MM.1S (cell line): ENCODE data around the gene TOB1.

Experiments used
- DNase-seq: peaks from one replicate; pipeline ENCODE4 v3.0.0-alpha.2; 2015
- H2AFZ ChIP-seq: fragments of 300-600 bp; sonication (generic); 2 replicates; pipeline ENCODE4 v1.6.0; 2016; ENCODE audit warnings: antibody characterized with exemption, low read length
- H3F3A ChIP-seq: fragments of 300-600 bp; sonication (generic); 2 replicates; pipeline ENCODE4 v1.6.1; 2016; ENCODE audit warnings: mild to moderate bottlenecking, antibody characterized with exemption, low read length, moderate library complexity, mixed read lengths; ENCODE audit not compliant: insufficient read depth
- H3K27ac ChIP-seq: fragments of 300-600 bp; sonication (generic); 2 replicates; pipeline ENCODE4 v1.5.1; 2016; ENCODE audit warnings: mild to moderate bottlenecking, low read length
- H3K27me3 ChIP-seq: fragments of 300-600 bp; sonication (generic); replicated peaks from 2 replicates; pipeline ENCODE4 v1.6.0; 2016; ENCODE audit warnings: low read length; ENCODE audit not compliant: insufficient read depth
- H3K36me3 ChIP-seq: fragments of 300-600 bp; sonication (generic); replicated peaks from 2 replicates; pipeline ENCODE4 v1.6.1; 2016; ENCODE audit warnings: mild to moderate bottlenecking, low read length, mixed read lengths; ENCODE audit not compliant: insufficient read depth
- H3K4me1 ChIP-seq: fragments of 300-600 bp; sonication (generic); 2 replicates; pipeline ENCODE4 v1.6.1; 2016; ENCODE audit warnings: low read length, mixed read lengths
- H3K4me2 ChIP-seq: fragments of 300-600 bp; sonication (generic); 2 replicates; pipeline ENCODE4 v1.6.0; 2016; ENCODE audit warnings: low read depth, low read length
- H3K4me3 ChIP-seq: fragments of 300-600 bp; sonication (generic); 2 replicates; pipeline ENCODE4 v1.5.1; 2016; ENCODE audit warnings: low read length, mixed read lengths
- H3K79me2 ChIP-seq: fragments of 300-600 bp; sonication (generic); 2 replicates; pipeline ENCODE4 v1.6.1; 2016; ENCODE audit warnings: mixed run types, low read length, mixed read lengths
- H3K9ac ChIP-seq: fragments of 300-600 bp; sonication (generic); 2 replicates; pipeline ENCODE4 v1.6.1; 2016; ENCODE audit warnings: low read length, mixed read lengths
- H3K9me2 ChIP-seq: fragments of 300-600 bp; sonication (generic); replicated peaks from 2 replicates; pipeline ENCODE4 v1.6.1; 2016; ENCODE audit warnings: mild to moderate bottlenecking, low read length, mixed read lengths; ENCODE audit not compliant: insufficient read depth
- H3K9me3 ChIP-seq: fragments of 300-600 bp; sonication (generic); replicated peaks from 2 replicates; pipeline ENCODE4 v1.6.1; 2016; ENCODE audit warnings: mild to moderate bottlenecking, low read length, mixed read lengths; ENCODE audit not compliant: insufficient read depth
- H4K20me1 ChIP-seq: fragments of 300-600 bp; sonication (generic); 2 replicates; pipeline ENCODE4 v1.6.1; 2016; ENCODE audit warnings: mild to moderate bottlenecking, low read length, moderate library complexity, mixed read lengths; ENCODE audit not compliant: insufficient read depth
- CTCF ChIP-seq: fragments of 300-600 bp; sonication (generic); IDR thresholded peaks from 2 replicates; pipeline ENCODE4 v1.5.1; 2016; ENCODE audit warnings: antibody characterized with exemption, low read length, mixed read lengths
- EZH2 ChIP-seq: fragments of 300-600 bp; sonication (generic); optimal IDR thresholded peaks from 2 replicates; pipeline ENCODE3; 2017; ENCODE audit warnings: low read depth, mild to moderate bottlenecking, antibody characterized with exemption, low read length, mixed read lengths
- EZH2phosphoT487 ChIP-seq: fragments of 300-600 bp; sonication (generic); IDR thresholded peaks from 2 replicates; pipeline ENCODE4 v1.6.1; 2018; ENCODE audit warnings: antibody characterized with exemption, low read length

The TOB1 gene

GRCh38 chr17:50875074-50875473 lies 8.9 kb upstream of the TOB1 start:
- Histone ChIP-seq H4K20me1 (no peaks in the 10 kb centered on the region), H3K4me3 (no peak overlapping the region), H3K27me3 (no peaks in the 10 kb centered on the region), H2AFZ (no peak overlapping the region), H3K9me3 (no peaks in the 10 kb centered on the region), H3K27ac (no peak overlapping the region), H3K79me2 (no peaks in the 10 kb centered on the region), H3K4me1 (peaks cover 20% of the 10 kb centered on the region), H3K36me3 (no peaks in the 10 kb centered on the region), H3K9ac (no peak overlapping the region), H3K9me2 (no peaks in the 10 kb centered on the region), H3F3A (0 out of 2 replicates have a peak, but pooled peaks cover 7% of the 10 kb centered on the region), H3K4me2 (no peak overlapping the region)
- no peak for DNase-seq
- TF ChIP-seq CTCF: no peak
- TF ChIP-seq EZH2: no peak
- no peak for TF ChIP-seq EZH2phosphoT487

GRCh38 chr17:50872710-50873424 lies 6.7 kb upstream of the TOB1 start:
- DNase-seq: peak; percentile 67
- no peaks in the 10 kb centered on the region for H4K20me1 ChIP-seq
- H3K4me3 ChIP-seq: no peak overlapping the region
- peaks cover 10% of the 10 kb centered on the region; the same call in 1 of the 2 replicates for H3F3A ChIP-seq
- 0 out of 2 replicates have a peak overlapping the region, but pooled peaks have one; percentile 7 for H3K4me2 ChIP-seq
- no peaks in the 10 kb centered on the region for H3K9me3 ChIP-seq
- no peak overlapping the region for H3K9ac ChIP-seq
- no peaks in the 10 kb centered on the region for H3K9me2 ChIP-seq
- H2AFZ ChIP-seq: no peak overlapping the region
- no peaks in the 10 kb centered on the region for H3K36me3 ChIP-seq
- peaks cover 26% of the 10 kb centered on the region for H3K4me1 ChIP-seq
- H3K27me3 ChIP-seq: no peaks in the 10 kb centered on the region
- no peaks in the 10 kb centered on the region for H3K79me2 ChIP-seq
- no peak overlapping the region for H3K27ac ChIP-seq
- TF ChIP-seq CTCF (no peak), EZH2phosphoT487 (no peak), EZH2 (no peak)

- H2AFZ ChIP-seq: no peak overlapping the region
- no peak overlapping the region for H3K9ac ChIP-seq
- H3K79me2 ChIP-seq: no peaks in the 10 kb centered on the region
- H3K4me2 ChIP-seq: peak overlapping the region; percentile 18; the same call in 1 of the 2 replicates
- H3K27me3 ChIP-seq: no peaks in the 10 kb centered on the region
- no peaks in the 10 kb centered on the region for H3K9me2 ChIP-seq
- no peaks in the 10 kb centered on the region for H4K20me1 ChIP-seq
- DNase-seq: no peak
- peaks cover 16% of the 10 kb centered on the region; the same call in 1 of the 2 replicates for H3F3A ChIP-seq
- H3K9me3 ChIP-seq: no peaks in the 10 kb centered on the region
- no peak overlapping the region for H3K4me3 ChIP-seq
- H3K27ac ChIP-seq: no peak overlapping the region
- H3K36me3 ChIP-seq: no peaks in the 10 kb centered on the region
- no peak for TF ChIP-seq EZH2
- TF ChIP-seq EZH2phosphoT487: no peak
- no peak for TF ChIP-seq CTCF
- H3K4me1 ChIP-seq: peaks cover 26% of the 10 kb centered on the region
Observed at GRCh38 chr17:50871898-50872297, 5.7 kb upstream of the TOB1 start.
